ENCODE measurements around the gene MTUS2.

MTUS2 gene

GRCh38 chr13:29474991-29475390 lies 654.9 kb downstream of the MTUS2 start:
- Histone ChIP-seq H3K4me1 (ENCODE audit: control insufficient read depth, insufficient read depth, low read length) (no peaks in the 10 kb centered on the region), H3K27ac (ENCODE audit: low read depth, low read length) (no peak overlapping the region), H3K36me3 (ENCODE audit: control insufficient read depth, insufficient read depth, low read length) (no peaks in the 10 kb centered on the region), H3K27me3 (ENCODE audit: control insufficient read depth, insufficient read depth, low read length) (no peaks in the 10 kb centered on the region), H3K9ac (ENCODE audit: low read length) (no peak overlapping the region), H3K4me3 (ENCODE audit: low read length) (no peak overlapping the region)

GRCh38 chr13:29476046-29476445 lies 655.9 kb downstream of the MTUS2 start:
- Histone ChIP-seq H3K36me3 (ENCODE audit: control insufficient read depth, insufficient read depth, low read length) (no peaks in the 10 kb centered on the region), H3K4me3 (ENCODE audit: low read length) (no peak overlapping the region), H3K4me1 (ENCODE audit: control insufficient read depth, insufficient read depth, low read length) (no peaks in the 10 kb centered on the region), H3K9ac (ENCODE audit: low read length) (no peak overlapping the region), H3K27me3 (ENCODE audit: control insufficient read depth, insufficient read depth, low read length) (no peaks in the 10 kb centered on the region), H3K27ac (ENCODE audit: low read depth, low read length) (no peak overlapping the region)

- H3K9ac ChIP-seq (ENCODE audit: low read length), result no peak overlapping the region
- no peaks in the 10 kb centered on the region for H3K27me3 ChIP-seq (ENCODE audit: control insufficient read depth, insufficient read depth, low read length)
- no peak overlapping the region for H3K4me3 ChIP-seq (ENCODE audit: low read length)
- no peaks in the 10 kb centered on the region for H3K36me3 ChIP-seq (ENCODE audit: control insufficient read depth, insufficient read depth, low read length)
- no peaks in the 10 kb centered on the region for H3K4me1 ChIP-seq (ENCODE audit: control insufficient read depth, insufficient read depth, low read length)
- H3K27ac ChIP-seq (ENCODE audit: low read depth, low read length), result no peak overlapping the region
These were observed 659.8 kb downstream of the MTUS2 start for GRCh38 chr13:29479716-29480492.

- Histone ChIP-seq H3K27me3 (ENCODE audit: control insufficient read depth, insufficient read depth, low read length) (no peaks in the 10 kb centered on the region), H3K9ac (ENCODE audit: low read length) (no peak overlapping the region), H3K4me3 (ENCODE audit: low read length) (no peak overlapping the region), H3K27ac (ENCODE audit: low read depth, low read length) (no peak overlapping the region), H3K36me3 (ENCODE audit: control insufficient read depth, insufficient read depth, low read length) (no peaks in the 10 kb centered on the region), H3K4me1 (ENCODE audit: control insufficient read depth, insufficient read depth, low read length) (no peaks in the 10 kb centered on the region)
These were observed 660.9 kb downstream of the MTUS2 start for GRCh38 chr13:29480893-29481525.

GRCh38 chr13:29481603-29482002 lies 661.5 kb downstream of the MTUS2 start:
- no peak overlapping the region for H3K27ac ChIP-seq (ENCODE audit: low read depth, low read length)
- no peaks in the 10 kb centered on the region for H3K27me3 ChIP-seq (ENCODE audit: control insufficient read depth, insufficient read depth, low read length)
- H3K9ac ChIP-seq (ENCODE audit: low read length), result no peak overlapping the region
- H3K4me3 ChIP-seq (ENCODE audit: low read length), result no peak overlapping the region
- H3K4me1 ChIP-seq (ENCODE audit: control insufficient read depth, insufficient read depth, low read length), result no peaks in the 10 kb centered on the region
- H3K36me3 ChIP-seq (ENCODE audit: control insufficient read depth, insufficient read depth, low read length), result no peaks in the 10 kb centered on the region

GRCh38 chr13:29482504-29482903 lies 662.4 kb downstream of the MTUS2 start:
- H3K4me3 ChIP-seq (ENCODE audit: low read length), result no peak overlapping the region
- H3K27ac ChIP-seq (ENCODE audit: low read depth, low read length), result no peak overlapping the region
- no peak overlapping the region for H3K9ac ChIP-seq (ENCODE audit: low read length)
- no peaks in the 10 kb centered on the region for H3K4me1 ChIP-seq (ENCODE audit: control insufficient read depth, insufficient read depth, low read length)
- no peaks in the 10 kb centered on the region for H3K27me3 ChIP-seq (ENCODE audit: control insufficient read depth, insufficient read depth, low read length)
- no peaks in the 10 kb centered on the region for H3K36me3 ChIP-seq (ENCODE audit: control insufficient read depth, insufficient read depth, low read length)

GRCh38 chr13:29483211-29483610 lies 663.1 kb downstream of the MTUS2 start:
- H3K27me3 ChIP-seq (ENCODE audit: control insufficient read depth, insufficient read depth, low read length), result no peaks in the 10 kb centered on the region
- H3K36me3 ChIP-seq (ENCODE audit: control insufficient read depth, insufficient read depth, low read length), result no peaks in the 10 kb centered on the region

GRCh38 chr13:29483623-29484022 lies 663.5 kb downstream of the MTUS2 start:
- Histone ChIP-seq H3K27ac (ENCODE audit: low read depth, low read length) (no peak overlapping the region), H3K4me3 (ENCODE audit: low read length) (no peak overlapping the region), H3K36me3 (ENCODE audit: control insufficient read depth, insufficient read depth, low read length) (no peaks in the 10 kb centered on the region), H3K27me3 (ENCODE audit: control insufficient read depth, insufficient read depth, low read length) (no peaks in the 10 kb centered on the region), H3K4me1 (ENCODE audit: control insufficient read depth, insufficient read depth, low read length) (no peaks in the 10 kb centered on the region), H3K9ac (ENCODE audit: low read length) (no peak overlapping the region)

More at GRCh38 chr13:29483211-29483610, 663.1 kb downstream of the MTUS2 start:
- H3K27ac ChIP-seq (ENCODE audit: low read depth, low read length), result no peak overlapping the region
- H3K9ac ChIP-seq (ENCODE audit: low read length), result no peak overlapping the region
- no peak overlapping the region for H3K4me3 ChIP-seq (ENCODE audit: low read length)
- H3K4me1 ChIP-seq (ENCODE audit: control insufficient read depth, insufficient read depth, low read length), result no peaks in the 10 kb centered on the region

- Histone ChIP-seq H3K27ac (ENCODE audit: low read depth, low read length) (no peak overlapping the region), H3K36me3 (ENCODE audit: control insufficient read depth, insufficient read depth, low read length) (no peaks in the 10 kb centered on the region), H3K9ac (ENCODE audit: low read length) (no peak overlapping the region), H3K4me3 (ENCODE audit: low read length) (no peak overlapping the region), H3K4me1 (ENCODE audit: control insufficient read depth, insufficient read depth, low read length) (no peaks in the 10 kb centered on the region), H3K27me3 (ENCODE audit: control insufficient read depth, insufficient read depth, low read length) (no peaks in the 10 kb centered on the region)
These were observed 664.1 kb downstream of the MTUS2 start for GRCh38 chr13:29484236-29484635.

- Histone ChIP-seq H3K36me3 (ENCODE audit: control insufficient read depth, insufficient read depth, low read length) (no peaks in the 10 kb centered on the region), H3K4me1 (ENCODE audit: control insufficient read depth, insufficient read depth, low read length) (no peaks in the 10 kb centered on the region), H3K4me3 (ENCODE audit: low read length) (no peak overlapping the region), H3K9ac (ENCODE audit: low read length) (no peak overlapping the region), H3K27me3 (ENCODE audit: control insufficient read depth, insufficient read depth, low read length) (no peaks in the 10 kb centered on the region), H3K27ac (ENCODE audit: low read depth, low read length) (no peak overlapping the region)
These were observed 664.7 kb downstream of the MTUS2 start for GRCh38 chr13:29484796-29485195.

GRCh38 chr13:29486551-29486950 lies 666.4 kb downstream of the MTUS2 start:
- Histone ChIP-seq H3K4me1 (ENCODE audit: control insufficient read depth, insufficient read depth, low read length) (no peaks in the 10 kb centered on the region), H3K27ac (ENCODE audit: low read depth, low read length) (no peak overlapping the region), H3K4me3 (ENCODE audit: low read length) (no peak overlapping the region)

GRCh38 chr13:29487466-29488454 lies 667.6 kb downstream of the MTUS2 start:
- no peak overlapping the region for H3K27ac ChIP-seq (ENCODE audit: low read depth, low read length)
- no peaks in the 10 kb centered on the region for H3K36me3 ChIP-seq (ENCODE audit: control insufficient read depth, insufficient read depth, low read length)
- H3K9ac ChIP-seq (ENCODE audit: low read length), result no peak overlapping the region
- H3K4me1 ChIP-seq (ENCODE audit: control insufficient read depth, insufficient read depth, low read length), result no peaks in the 10 kb centered on the region
- H3K27me3 ChIP-seq (ENCODE audit: control insufficient read depth, insufficient read depth, low read length), result no peaks in the 10 kb centered on the region
- no peak overlapping the region for H3K4me3 ChIP-seq (ENCODE audit: low read length)

More at GRCh38 chr13:29486551-29486950, 666.4 kb downstream of the MTUS2 start:
- no peaks in the 10 kb centered on the region for H3K27me3 ChIP-seq (ENCODE audit: control insufficient read depth, insufficient read depth, low read length)
- no peaks in the 10 kb centered on the region for H3K36me3 ChIP-seq (ENCODE audit: control insufficient read depth, insufficient read depth, low read length)
- H3K9ac ChIP-seq (ENCODE audit: low read length), result no peak overlapping the region
